Choroid plexus epithelial cell (primary cell): Measurements from ENCODE around the gene CCM2L.

ENCODE experiments used
- DNase-seq: peaks from one replicate; pipeline ENCODE4 v3.0.0-alpha.2; 2010; ENCODE audit warnings: low read depth
- H3K4me3 ChIP-seq: 2 replicates; pipeline ENCODE4 v1.5.1; 2011; ENCODE audit warnings: low read depth, mild to moderate bottlenecking, control low read depth, low read length, moderate library complexity
- CTCF ChIP-seq: conservative IDR thresholded peaks from 2 replicates; pipeline ENCODE4 v1.5.1; 2011; ENCODE audit warnings: low read depth, mild to moderate bottlenecking, control low read depth, inconsistent platforms, low read length, moderate library complexity

CCM2L gene

GRCh38 chr20:32056708-32057483, 46.7 kb downstream of the CCM2L start:
- no peak for TF ChIP-seq CTCF
- no peak for DNase-seq
- H3K4me3 ChIP-seq: no peak overlapping the region

DNA sequence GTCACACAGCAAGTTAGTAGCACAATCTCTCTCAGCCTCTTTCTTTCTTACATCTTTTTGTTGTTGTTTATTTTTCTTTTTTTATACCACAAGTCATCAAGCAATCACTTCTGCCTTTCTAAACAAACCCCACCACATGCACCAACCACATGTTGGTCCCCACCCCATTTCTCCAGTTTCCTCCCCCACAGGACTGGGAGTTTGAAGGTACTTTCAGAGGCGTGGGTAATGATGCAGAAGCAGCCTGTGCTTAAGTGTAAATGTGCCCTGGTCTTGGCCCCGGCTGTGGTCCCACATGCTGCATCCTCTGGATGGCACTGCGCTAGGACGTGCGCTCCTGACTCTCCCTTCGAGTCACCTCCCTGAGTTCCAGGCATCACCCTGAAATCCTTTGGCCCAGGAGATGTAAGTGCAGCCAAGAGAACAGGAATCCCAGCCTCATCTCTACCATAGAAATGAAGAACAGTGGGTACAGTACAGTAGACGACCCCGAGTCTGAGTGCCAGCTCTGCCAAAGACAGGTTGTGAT, 47.5 kb downstream of the CCM2L start:
- H3K4me3 ChIP-seq: no peak overlapping the region
- no peak for DNase-seq
- no peak for TF ChIP-seq CTCF

DNA sequence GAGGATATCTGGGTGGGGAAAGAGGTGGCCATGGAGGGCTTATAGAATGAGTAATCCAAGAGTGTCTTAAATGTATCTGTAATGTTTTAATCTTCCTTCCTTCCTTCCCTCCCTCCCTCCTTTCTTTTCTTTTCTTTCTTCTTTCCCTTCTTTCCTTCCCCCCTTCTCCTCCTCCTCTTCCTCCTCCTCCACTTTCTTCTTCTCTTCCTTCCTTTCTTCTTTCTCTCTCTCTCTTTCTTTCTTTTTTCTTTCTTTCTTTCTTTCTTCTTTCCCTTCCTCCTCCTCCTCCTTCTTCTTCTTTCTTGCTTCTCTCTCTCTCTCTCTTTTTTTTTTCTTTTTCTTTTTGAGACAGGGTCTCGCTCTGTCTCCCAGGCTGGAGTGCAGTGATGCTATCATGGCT, 49.0 kb downstream of the CCM2L start:
- DNase-seq: no peak
- TF ChIP-seq CTCF: no peak
- no peak overlapping the region for H3K4me3 ChIP-seq

DNA sequence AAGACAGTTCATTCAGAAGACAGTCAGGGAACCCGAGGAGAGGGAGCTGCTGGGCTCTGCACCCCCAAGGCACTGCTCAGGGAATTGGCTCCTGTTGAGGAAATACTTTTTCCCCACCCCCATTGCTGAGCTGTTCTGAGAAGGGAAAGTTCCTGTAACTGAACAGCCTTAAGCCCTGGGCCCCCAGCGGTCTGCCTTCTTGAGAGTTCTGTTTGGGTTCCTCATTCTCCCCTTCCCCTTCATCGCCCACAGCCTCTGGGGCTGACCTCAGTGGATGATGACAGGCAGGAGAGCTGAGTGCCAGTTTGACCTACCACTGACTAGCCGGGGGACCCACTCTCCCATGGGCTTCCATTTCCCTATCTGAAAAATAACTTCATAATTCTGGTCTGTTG, 52.5 kb downstream of the CCM2L start:
- no peak for TF ChIP-seq CTCF
- DNase-seq: no peak
- H3K4me3 ChIP-seq: no peak overlapping the region

GRCh38 chr20:32063695-32064094, 53.5 kb downstream of the CCM2L start:
- H3K4me3 ChIP-seq: no peak overlapping the region
- no peak for TF ChIP-seq CTCF
- DNase-seq: no peak

DNA sequence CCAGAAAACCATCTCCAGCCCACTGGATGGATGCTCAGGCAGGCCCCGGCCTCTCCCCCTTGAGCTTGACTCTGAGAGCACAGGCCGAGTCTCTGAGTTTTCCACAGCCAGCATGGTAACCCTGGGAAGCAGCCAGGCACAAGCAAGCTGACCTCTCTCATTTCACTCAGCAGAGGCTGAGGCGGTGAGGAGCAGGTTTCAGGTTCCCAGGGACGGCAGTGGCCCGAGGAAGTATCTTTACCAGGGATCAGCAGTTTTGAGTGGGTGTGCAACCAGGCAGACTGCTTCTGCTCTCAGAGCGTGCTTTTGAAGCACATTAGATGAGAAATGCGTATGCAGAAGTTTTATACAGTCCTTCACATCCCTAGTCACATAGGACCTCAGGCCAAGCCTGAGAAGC, 54.4 kb downstream of the CCM2L start:
- no peak for DNase-seq
- H3K4me3 ChIP-seq: no peak overlapping the region
- no peak for TF ChIP-seq CTCF
